HG03558 (cell line): ENCODE data around the gene PLTP.
"Not testable (repeated sequence)": the region's sequence is repeated elsewhere in the genome, so short reads cannot be mapped to it uniquely, and the experiment has no call there.

Experiments
- ATAC-seq: cut with Tn5 transposase; IDR thresholded peaks from one replicate; pipeline ENCODE4 v1.9.1; 2021; ENCODE audit warnings: moderate number of reproducible peaks; ENCODE audit not compliant: unreplicated experiment; ENCODE audit errors: extremely low read depth

PLTP gene, protein sequence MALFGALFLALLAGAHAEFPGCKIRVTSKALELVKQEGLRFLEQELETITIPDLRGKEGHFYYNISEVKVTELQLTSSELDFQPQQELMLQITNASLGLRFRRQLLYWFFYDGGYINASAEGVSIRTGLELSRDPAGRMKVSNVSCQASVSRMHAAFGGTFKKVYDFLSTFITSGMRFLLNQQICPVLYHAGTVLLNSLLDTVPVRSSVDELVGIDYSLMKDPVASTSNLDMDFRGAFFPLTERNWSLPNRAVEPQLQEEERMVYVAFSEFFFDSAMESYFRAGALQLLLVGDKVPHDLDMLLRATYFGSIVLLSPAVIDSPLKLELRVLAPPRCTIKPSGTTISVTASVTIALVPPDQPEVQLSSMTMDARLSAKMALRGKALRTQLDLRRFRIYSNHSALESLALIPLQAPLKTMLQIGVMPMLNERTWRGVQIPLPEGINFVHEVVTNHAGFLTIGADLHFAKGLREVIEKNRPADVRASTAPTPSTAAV

DNA sequence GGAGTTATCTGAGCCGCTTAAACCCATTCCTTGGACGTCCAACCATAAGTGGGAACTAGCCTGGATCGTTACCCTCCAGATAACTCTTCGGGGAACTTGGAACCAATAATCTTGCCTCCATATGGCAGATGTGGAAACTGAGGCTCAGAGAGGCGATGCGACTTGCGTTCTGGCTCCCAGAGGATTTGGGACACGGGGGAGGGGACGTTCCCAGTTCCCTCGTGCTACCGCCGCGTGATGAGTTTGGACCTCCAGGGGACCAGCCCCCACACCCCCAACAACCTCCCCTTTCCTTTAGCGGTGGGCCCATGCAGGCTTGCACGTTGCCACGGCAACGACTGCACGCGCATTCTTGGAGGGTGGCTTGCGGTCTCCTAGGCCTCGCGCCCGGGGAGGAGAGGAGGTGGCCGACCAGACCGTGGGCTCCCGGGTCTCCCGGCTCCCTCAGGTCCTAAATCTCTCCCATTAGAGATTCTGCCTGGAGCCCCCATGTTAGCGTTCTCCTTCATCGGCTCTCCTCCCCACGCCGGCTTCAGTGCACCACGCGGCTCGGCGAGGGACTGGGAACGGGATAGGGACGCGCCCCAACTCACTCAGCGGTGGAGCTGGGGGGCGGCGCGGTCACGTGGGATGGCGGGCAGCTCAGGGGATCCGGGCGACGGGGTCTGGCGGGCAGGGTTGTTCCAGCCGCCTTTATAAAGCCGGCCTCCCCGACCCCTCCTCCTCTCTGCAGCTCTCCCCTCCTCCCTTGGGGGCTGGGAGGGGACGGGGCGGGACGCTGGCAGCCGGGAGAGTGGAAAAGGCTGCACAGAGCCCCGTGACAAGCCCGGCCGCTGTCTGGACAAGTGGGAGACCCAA is at the start of gene PLTP:
Gene PLTP (minus strand): TSS at position 670 of the 858 bp plus-strand sequence. CDS start 703 bp downstream, outside the sequence.
- ATAC-seq = no peak

DNA sequence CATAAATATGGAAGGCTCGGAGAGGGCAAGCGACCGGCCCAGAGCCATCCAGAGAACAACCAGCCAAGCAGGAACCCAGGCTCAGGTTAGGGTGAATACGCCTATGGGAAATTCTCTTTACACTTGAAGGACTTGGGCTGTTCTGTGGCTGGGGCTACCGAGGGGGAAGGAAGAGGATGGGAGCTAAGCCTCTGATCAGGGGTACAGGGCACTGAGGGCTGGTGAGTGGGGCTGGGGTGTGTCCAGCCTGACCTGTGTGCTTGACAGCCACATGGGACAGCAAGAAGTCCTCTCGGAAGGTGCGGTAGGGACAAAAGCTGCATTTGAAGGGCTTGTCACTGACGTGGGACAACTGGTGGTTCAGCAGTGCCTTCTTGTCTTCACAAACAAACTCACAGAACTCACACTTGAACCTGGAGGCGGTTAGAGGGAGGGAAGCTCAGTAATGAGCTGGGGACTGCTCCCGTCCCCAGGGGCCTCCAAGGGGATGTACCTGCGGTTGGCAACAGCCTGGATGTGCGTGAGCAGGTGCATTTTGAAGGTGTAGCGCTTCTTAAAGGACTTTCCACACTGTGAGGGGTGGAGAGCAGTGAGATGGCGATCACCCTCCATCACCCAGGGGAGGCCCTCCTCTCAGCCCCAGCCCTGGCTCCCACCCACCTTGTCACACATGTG is 48.1 kb upstream of the PLTP start:
- ATAC-seq = no peak

DNA sequence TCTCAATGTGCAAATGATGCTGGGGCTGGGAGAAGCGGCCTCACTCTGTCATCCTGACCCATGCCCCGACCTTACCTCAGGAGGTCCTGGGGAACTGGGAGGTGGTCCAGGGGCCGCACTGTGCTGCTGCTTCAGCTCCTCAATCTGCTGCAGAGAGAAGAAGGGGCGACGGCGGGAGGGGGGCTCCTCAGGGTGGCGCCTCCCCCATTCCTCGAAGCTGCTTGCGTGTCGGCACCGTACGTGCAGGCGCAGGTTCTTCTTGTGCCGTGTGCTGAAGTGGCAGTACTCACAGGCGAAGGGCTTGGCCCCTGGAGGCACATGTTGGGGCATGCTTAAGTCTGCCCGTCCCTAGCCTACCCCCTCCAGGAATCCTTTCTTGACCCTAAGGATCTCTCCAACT is 47.2 kb upstream of the PLTP start:
- no peak for ATAC-seq

DNA sequence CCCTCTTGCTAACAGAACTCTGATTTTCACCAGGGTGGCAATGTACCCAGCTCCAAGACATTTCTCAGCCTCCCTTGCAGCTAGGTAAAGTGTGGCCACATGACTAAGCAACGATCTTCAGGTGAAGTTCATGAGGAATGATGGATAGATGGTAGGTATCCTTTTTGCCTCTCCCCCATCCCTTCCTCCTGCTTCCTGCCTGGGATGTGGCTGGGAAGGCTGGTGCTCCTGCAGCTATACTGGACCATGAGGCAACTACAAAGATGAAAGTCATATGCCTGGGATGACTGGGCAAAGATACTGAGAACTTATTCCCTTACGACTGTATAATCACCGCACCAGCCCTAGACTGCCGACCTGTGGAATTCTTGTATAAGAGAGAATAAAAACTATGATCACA is 46.6 kb upstream of the PLTP start:
- ATAC-seq = no peak

DNA sequence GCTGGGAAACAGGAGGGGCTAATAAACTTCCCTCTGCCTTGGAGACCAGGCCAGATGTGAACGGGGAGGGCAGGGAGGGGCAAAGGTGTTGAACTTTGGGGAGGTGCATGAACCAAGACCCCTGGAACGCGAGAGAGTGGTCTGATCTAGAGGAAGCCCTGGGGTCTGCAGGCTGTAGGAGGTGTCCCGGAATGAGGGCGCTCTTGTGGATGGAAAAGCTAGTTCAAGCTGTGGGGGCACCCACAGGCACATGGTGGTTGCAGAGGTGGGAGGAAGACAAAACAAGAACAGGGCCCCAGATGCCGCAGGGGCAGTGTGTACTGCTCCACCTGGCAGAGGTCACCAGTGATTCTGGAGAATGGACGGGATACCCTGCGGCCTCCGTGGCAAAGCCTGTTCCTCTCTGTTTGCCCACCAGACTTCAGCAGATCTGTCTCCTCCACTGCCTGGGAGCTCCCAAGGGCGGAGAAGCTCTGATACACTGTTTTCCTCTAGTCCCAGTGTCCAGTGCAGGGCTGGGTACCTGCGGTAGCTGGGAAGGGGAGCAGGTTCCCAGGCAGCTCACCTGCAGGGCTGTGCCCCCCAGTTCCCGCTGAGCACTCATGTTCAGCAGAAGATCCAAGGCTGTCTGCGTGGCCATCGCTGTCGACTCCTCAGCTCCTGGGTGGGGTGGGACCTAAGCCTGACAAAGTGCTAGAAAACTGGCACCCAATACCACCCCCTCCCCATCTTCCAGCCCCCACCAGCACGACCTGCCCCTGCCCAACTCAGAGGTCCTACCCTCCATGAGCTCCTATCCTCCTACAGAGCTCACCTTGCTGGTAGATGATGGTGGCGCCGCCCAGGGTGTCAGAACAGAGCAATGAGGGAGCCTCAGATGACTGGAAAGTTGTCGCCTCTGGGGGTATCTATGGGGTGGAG is 45.3 kb upstream of the PLTP start:
- ATAC-seq = no peak

DNA sequence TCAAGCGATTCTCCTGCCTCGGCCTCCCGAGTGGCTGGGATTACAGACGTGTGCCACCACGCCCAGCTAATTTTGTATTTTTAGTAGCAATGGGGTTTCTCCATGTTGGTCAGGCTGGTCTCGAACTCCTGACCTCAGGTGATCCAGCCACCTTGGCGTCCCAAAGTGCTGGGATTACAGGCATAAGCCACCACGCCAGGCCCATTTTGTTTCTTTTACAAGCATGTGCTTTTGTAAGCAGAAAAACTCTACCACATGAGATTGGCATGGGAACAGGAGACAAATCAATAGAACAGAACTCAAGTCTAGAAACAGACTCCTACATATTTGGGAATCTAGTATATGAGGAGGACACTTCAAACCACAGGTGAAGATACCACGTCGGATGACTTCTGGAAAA is 44.4 kb upstream of the PLTP start:
- ATAC-seq = not testable (repeated sequence)

DNA sequence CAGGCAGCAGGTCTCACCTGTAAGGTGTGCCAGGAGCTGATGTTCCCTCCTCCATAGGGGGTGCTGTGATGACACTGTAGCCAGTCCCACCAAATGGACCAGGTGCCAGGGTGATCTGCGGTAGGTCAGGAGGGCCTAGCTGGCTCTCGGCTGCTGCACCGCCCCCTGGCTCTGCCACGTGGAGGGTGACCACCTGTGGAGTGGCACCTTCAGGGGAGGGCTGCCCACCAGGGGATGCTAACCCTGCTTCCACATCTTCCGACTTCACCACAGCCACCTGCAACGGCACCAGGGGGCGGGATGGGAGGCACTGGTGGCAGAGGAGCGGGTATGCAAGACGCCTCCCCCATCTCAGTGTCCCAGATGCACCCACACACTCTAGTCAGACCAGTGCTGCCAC is 41.7 kb upstream of the PLTP start:
- ATAC-seq = no peak

DNA sequence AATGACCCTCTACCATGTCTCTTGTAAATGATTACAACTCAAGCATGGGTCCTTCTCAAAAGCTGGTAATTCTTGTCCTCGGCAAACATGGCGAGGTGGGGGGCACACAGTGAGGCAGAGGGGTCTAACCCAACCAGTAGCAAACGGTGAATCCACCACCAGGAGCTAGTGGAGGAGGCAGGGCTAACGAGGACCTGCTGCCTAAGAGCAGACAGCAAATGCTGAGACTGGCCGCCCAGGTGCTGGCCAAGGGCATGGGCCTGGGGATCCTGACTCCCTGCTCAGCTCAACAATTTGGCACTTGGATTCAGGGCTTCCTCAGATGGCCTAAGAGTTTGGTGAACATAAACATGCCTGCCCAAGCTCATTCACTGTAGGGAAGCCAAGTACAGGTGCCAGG is 40.9 kb upstream of the PLTP start:
- ATAC-seq = no peak

DNA sequence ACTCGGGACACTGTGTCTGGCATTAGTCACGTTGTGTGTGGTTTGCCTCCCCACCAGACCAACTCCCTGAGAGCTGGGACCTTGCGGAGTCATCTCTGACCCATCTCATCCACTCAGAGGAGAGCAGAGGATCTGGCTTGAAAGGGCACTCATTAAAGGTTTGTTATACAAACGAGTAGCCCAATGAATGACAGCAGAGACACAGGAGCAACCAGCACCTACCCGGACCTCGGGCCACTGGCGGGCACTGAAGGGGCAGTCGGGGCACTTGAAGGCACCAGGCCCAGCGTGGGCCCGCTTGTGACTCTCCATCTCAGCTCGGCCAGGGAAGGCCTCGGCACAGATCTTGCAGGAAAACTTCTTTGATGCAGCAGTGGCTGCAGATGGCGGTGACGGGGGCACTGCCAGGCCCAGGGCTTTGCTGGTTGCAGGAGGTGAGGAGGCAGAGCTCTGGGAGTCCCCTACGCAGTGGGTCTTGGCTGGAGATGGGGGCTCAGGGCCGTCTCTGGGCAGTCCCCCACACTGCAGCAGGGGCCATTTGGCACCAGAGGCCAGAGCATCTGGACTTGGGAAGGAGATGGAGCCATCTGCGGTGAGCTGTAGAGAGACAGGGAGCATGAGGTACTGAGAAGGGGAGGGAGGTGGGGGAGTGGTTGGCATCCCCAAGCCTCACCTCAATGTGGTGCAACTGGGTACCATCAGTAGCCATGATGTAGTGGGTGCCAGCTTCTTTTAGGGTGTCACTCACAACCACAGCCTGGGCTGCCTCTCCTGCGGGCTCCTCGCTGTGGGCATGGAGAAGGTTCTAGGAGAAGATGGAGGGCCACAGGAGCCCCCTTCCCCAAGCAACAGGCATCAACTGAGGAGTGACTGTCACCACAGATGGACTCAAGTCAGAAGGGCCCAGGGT is 40.2 kb upstream of the PLTP start:
- ATAC-seq = no peak

DNA sequence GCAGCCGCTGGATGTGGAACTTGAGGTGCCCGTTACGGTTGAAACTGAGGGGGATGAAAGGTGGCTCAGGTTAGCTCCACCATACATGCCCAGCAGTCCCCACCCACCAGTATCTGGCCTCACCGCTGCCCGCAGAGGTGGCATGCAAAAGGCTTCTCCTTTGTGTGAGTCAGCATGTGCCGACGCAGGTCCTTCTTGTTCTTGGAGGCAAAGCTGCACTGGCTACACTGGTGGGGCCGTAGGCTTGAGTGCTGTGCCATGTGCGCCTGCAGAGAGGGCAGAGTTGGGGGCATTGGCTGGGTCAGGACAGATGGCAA is 38.3 kb upstream of the PLTP start:
- no peak for ATAC-seq

DNA sequence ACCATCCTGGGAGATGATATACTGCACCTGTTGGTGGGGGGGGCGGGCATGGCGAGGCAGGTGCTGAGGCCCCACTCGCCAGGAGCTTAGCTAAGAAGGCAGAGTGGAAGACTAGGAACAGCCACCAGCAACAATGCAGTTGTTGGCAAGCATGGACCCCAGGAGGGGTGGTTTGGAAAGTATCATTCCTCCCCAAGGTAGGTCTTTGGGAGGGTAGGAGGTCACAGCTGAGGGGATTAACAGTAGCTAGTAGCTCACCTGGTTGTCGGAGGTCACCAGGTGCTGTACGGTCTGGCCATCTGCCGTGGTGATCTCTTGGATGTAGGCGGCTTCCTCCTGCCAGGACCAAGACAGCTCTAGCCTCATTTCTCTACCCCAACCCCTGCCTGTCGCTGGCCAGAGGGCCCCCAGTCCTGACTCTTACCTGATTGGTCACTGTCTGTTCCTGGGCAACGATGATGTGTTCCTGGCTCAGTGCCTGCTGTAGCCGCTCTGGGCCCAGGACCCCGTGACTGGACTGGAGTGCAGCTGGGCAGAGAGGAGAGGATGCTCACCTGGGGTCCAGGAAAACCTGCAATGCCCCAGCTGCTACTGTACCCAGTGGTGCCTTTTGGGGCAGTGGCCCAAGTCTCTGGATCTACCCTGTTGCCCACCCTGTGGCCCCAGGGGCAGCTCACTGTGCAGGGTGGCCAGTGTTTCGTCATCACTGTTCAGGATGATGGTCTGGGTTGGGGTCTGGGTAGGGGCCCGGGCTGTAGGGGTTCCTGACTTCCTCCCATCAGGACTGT is 37.8 kb upstream of the PLTP start:
- ATAC-seq = no peak

DNA sequence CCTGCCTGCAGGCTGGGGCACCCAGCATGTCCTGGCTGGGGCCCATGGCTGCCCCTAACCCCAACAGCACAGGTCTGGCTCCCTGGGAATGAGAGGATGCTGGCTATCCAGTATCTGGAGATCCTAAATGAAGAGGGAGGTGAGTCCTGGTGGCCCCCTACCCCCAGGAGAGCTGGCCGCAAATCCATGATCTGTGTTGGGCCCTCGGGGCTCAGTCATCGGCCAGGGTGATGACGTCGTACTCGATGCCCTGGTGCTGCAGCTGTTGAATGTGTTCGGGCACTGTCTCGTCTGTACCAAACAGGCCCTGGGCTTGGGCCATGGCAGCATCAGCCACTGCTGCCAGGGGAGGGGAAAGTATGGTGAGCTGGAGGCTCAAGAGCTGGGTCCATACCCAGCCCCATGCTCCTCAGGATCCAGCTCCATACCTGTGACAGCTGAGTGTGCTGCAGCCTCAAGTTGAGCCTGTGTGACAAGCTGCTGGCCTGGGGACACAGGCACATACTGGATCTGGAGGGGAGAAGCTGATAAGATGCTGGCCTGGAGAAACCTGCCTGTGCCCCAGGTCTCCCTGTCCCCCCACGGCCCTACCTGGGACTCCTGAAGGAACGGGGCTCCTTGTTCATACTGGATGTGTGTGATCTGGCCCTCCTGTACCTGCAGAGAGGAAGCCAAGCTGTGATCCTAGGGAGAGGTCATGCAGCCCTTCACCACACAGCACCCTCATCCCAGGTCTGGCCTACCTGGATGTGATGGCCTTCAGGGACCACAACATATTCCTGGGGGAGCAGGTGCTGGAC is 37.0 kb upstream of the PLTP start:
- no peak for ATAC-seq

DNA sequence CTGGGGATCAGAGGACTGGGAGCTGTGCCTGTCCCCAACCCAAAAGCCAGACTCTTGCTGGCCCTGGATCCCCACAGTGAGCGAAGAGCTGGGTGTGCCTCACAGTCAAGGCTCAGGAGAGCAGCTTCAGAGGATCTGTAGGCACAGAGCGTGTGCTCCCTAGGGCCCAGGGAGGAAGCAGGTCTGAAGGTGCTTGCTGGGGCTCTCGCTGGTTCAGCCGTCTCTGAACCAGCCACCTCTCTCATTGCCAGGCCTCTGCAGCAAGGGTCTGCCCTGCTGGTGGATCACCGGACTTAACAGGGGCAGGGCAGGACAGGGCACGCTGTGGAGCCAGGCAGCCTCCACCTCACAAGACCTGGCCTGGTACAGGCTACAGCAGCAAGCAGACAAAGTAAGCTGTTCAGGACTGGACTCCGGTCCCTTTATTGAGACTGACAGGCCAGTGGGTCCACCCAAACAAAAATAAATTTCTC is 36.3 kb upstream of the PLTP start:
- no peak for ATAC-seq

DNA sequence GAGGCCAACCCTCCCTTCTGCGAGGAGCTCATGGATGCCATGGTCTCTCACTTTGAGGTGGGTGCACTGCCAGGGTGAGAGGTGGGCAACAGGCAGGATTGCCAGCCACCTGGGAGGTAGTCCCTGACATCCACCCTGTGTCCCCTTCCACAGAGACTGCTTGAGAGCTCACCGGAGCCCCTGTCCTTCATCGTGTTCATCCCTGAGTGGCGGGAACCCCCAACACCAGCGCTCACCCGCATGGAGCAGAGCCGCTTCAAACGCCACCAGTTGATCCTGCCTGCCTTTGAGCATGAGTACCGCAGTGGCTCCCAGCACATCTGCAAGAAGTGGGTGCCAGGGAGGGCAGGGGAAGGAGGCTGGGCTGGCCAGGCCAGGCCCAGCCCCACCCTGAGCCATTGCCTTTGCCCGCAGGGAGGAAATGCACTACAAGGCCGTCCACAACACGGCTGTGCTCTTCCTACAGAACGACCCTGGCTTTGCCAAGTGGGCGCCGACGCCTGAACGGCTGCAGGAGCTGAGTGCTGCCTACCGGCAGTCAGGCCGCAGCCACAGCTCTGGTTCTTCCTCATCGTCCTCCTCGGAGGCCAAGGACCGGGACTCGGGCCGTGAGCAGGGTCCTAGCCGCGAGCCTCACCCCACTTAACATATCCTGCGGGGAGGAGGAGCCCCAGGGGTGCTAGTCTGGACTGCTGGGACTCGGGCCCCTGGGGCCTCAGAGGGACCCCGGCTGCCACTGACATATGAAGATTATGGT is 35.3 kb upstream of the PLTP start:
- no peak for ATAC-seq

DNA sequence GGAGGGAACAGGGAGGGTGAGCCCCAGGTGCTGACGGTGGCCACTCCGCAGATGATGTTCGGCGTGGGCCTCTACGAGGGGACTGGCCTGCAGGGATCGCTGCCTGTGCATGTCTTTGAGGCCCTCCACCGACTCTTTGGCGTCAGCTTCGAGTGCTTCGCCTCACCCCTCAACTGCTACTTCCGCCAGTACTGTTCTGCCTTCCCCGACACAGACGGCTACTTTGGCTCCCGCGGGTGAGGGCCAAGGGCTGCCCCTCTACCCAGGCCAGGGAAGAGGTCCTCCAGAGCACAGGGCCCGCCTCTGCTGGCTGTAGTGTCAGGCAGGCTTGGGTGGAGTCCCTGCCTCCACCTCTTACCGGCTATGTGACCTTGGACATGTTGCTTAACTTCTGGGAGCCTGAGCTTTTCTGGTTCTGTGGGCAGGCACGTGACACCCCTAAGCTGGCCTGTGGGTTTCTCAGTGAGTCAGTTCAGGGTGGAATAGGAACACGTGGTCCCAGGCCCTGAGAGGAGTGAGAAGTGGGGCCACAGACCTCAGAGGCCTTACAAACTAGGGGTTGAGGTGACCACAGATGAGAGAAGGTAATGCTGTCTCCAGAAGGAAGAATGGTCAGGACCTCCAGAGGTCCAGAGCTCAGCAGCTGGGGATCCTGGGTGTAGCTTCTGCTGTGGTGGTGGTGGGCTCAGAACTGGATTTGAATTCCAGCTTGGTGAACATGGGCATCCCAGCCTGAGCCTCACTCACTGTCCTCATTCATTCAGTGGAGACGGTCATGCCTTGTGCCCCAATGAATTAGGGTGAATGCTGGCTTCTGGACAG is 34.4 kb upstream of the PLTP start:
- ATAC-seq = no peak

DNA sequence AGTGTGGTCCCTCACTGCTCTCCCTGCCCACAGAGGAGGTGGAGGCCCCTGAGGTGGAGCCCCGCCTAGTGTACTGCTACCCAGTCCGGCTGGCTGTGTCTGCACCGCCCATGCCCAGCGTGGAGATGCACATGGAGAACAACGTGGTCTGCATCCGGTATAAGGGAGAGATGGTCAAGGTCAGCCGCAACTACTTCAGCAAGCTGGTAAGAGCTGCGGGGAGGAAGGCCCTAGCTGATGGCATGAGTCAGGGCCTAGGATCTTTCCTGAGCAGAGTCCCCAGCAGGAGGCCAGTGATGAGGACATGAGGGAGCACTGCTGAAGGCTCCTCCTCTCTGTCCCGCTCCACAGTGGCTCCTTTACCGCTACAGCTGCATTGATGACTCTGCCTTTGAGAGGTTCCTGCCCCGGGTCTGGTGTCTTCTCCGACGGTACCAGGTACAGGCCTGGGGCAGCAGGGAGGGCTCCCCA is 33.8 kb upstream of the PLTP start:
- ATAC-seq = no peak
